Endodermal cell (in vitro differentiated cells): Measurements from ENCODE around the gene GALNT2. TPM values are rescaled to one million over a fixed set of nuclear protein-coding genes. Genes with fewer than 3 reads are reported as not detected.

Experiments used
- DNase-seq: peaks from one replicate; pipeline ENCODE4 v3.0.0-alpha.2; 2017
- H3K27ac ChIP-seq: 2 replicates; pipeline ENCODE4 v1.5.1; 2013; ENCODE audit warnings: mild to moderate bottlenecking, low read depth, low read length, moderate library complexity
- H3K27me3 ChIP-seq: 2 replicates; pipeline ENCODE4 v1.6.1; 2013; ENCODE audit warnings: mild to moderate bottlenecking, low read length, moderate library complexity; ENCODE audit not compliant: insufficient read depth, control insufficient read depth, poor library complexity, severe bottlenecking
- H3K36me3 ChIP-seq: 2 replicates; pipeline ENCODE4 v1.7.0; 2013; ENCODE audit warnings: mild to moderate bottlenecking, low read length, moderate library complexity; ENCODE audit not compliant: control insufficient read depth, insufficient read depth
- H3K4me1 ChIP-seq: one replicate; pipeline ENCODE4 v1.7.0; 2013; ENCODE audit warnings: low read length; ENCODE audit not compliant: control insufficient read depth, insufficient read depth
- H3K4me3 ChIP-seq: 2 replicates; pipeline ENCODE4 v1.5.1; 2013; ENCODE audit warnings: mild to moderate bottlenecking, low read length, moderate library complexity
- H3K9ac ChIP-seq: 2 replicates; pipeline ENCODE4 v1.6.1; 2013; ENCODE audit warnings: mild to moderate bottlenecking, low read length, moderate library complexity; ENCODE audit not compliant: poor library complexity, severe bottlenecking; ENCODE audit errors: extremely low read depth
- H3K9me3 ChIP-seq: 2 replicates; pipeline ENCODE4 v1.6.1; 2013; ENCODE audit warnings: mild to moderate bottlenecking, low read length, moderate library complexity; ENCODE audit not compliant: control insufficient read depth
- H3K27ac Mint-ChIP-seq: 2 replicates; pipeline ENCODE4 v1.8.0; 2020; ENCODE audit warnings: mixed read lengths
- H3K27me3 Mint-ChIP-seq: 2 replicates; pipeline ENCODE4 v1.8.0; 2021; ENCODE audit warnings: mild to moderate bottlenecking, mixed read lengths; ENCODE audit not compliant: insufficient read depth
- H3K36me3 Mint-ChIP-seq: 2 replicates; pipeline ENCODE4 v1.8.0; 2020; ENCODE audit warnings: low read depth, mixed read lengths
- H3K4me1 Mint-ChIP-seq: 2 replicates; pipeline ENCODE4 v1.8.0; 2020; ENCODE audit warnings: mixed read lengths
- H3K4me3 Mint-ChIP-seq: 2 replicates; pipeline ENCODE4 v1.8.0; 2020; ENCODE audit warnings: mild to moderate bottlenecking, moderate library complexity, mixed read lengths
- H3K9me3 Mint-ChIP-seq: 2 replicates; pipeline ENCODE4 v1.8.0; 2020; ENCODE audit warnings: mild to moderate bottlenecking, mixed read lengths
- WGBS, 2 experiments: methylation state at CpG; one replicate each; pipeline versions ENCODE4 v1.1.5 to v1.1.7; 2013; ENCODE audit warnings: missing lambda C conversion rate in 2 of 2, mixed read lengths in 1 of 2; ENCODE audit not compliant: insufficient coverage in 1 of 2, insufficient read length in 1 of 2; 5-methylcytosine and 5-hydroxymethylcytosine counted together
- total RNA-seq, 2 donors: library from RNA; stranded (reverse); fragmentation: NEBNext Ultra II Directional in 1 of 2; extraction: Animal tissue kit (Norgen Biotek cat#: 25700) in 1 of 2; gene quantifications; 2 replicates in 1 of 2; 3 replicates in 1 of 2; pipeline ENCODE4 v1.2.1, GENCODE V29; 2021
- TF ChIP-seq, protein P1 (sequence below): fragments of 200-600 bp; sonication (generic); conservative IDR thresholded peaks from 2 replicates; pipeline ENCODE4 v1.5.0; 2021; ENCODE audit warnings: antibody characterized with exemption, mild to moderate bottlenecking

The GALNT2 gene
- total RNA-seq, 2 donors from 2014 or later, result 41.6 to 63.5 TPM

DNA sequence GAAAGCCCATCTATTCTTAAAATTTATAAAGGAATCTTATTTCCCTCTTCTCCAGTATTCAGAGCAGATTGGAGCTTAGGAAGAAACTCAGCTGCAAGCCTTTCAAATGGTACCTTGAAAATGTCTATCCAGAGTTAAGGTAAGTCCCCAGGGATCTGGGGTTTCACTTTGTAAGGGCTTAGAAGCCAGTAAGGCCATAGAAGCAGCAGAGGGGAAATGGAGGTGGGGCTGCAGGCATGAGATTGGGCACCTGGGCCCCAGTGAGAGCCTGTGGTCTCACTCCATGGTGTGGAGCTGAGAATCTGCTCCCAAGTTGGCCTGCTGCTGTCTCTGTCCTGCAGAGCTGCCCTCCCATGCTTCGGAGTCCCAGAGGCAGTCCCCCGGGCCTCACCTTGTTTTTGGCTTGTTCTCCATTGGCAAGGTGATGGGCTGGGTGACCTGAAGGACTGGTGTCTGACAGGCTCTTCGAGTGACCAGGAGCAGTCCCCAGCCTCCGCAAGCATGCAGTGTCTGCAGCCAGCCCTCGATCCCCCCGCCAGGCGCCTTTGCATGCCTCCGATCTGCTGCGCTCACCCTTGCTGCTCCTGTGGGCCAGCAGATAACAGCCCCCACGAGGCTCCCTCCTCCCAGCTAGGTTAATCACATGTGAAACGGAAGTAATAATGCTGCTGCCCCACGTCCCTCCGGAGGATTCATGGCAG is 196.0 kb downstream of the GALNT2 start:
- Mint-ChIP-seq H3K27ac (no peak overlapping the region), H3K4me3 (no peak overlapping the region), H3K36me3 (peaks cover 43% of the 10 kb centered on the region), H3K27me3 (no peaks in the 10 kb centered on the region), H3K9me3 (peaks cover 8% of the 10 kb centered on the region), H3K4me1 (peaks cover 7% of the 10 kb centered on the region)
- peak; percentile 35 for DNase-seq
- TF ChIP-seq, protein P1, sequence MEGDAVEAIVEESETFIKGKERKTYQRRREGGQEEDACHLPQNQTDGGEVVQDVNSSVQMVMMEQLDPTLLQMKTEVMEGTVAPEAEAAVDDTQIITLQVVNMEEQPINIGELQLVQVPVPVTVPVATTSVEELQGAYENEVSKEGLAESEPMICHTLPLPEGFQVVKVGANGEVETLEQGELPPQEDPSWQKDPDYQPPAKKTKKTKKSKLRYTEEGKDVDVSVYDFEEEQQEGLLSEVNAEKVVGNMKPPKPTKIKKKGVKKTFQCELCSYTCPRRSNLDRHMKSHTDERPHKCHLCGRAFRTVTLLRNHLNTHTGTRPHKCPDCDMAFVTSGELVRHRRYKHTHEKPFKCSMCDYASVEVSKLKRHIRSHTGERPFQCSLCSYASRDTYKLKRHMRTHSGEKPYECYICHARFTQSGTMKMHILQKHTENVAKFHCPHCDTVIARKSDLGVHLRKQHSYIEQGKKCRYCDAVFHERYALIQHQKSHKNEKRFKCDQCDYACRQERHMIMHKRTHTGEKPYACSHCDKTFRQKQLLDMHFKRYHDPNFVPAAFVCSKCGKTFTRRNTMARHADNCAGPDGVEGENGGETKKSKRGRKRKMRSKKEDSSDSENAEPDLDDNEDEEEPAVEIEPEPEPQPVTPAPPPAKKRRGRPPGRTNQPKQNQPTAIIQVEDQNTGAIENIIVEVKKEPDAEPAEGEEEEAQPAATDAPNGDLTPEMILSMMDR, result no peak
- no peak overlapping the region for H3K4me3 ChIP-seq
- H3K27ac ChIP-seq, result no peak overlapping the region
- H3K27me3 ChIP-seq, result no peaks in the 10 kb centered on the region
- H3K4me1 ChIP-seq, result no peaks in the 10 kb centered on the region
- 91 to 95% methylated on average over 12 to 13 of the region's 13 CpGs for WGBS, 2 experiments
- H3K9me3 ChIP-seq, result peaks cover 8% of the 10 kb centered on the region
- H3K36me3 ChIP-seq, result peaks cover 19% of the 10 kb centered on the region
- H3K9ac ChIP-seq, result no peak overlapping the region

DNA sequence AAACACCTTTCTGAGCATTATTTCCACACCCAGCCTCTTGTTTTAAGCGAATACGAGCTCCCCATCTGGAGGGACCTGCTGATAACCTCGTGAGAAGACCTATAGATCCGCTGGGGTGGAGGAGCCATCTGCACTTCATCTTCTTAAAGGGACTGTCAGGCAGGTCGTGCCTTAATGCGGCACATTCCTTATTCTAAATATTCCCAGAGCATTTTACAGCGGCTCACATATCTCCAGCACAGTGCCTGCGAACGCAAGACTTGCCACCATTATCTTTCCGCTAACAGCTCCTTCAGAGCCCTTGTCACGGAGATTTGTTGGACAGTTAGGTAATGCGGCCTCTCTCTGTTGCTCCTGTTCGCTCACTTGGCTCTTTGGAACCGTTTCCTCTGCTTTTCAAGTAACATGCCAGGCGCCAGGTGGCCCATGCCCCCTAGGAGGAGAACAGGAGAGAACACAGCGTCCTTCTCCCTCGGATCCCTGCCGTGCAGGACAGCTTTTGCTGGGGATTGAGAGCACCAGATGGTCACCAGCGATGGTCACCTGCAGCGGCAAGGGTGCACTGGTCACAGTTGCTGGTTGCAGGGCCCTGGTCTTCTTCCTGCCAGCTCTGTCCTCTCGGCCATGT is 196.6 kb downstream of the GALNT2 start:
- 92 to 94% methylated on average over 19 to 21 of the region's 21 CpGs for WGBS, 2 experiments
- H3K4me3 Mint-ChIP-seq, result no peak overlapping the region
- TF ChIP-seq, protein P1, result no peak
- peaks cover 37% of the 10 kb centered on the region for H3K36me3 Mint-ChIP-seq
- H3K4me1 ChIP-seq, result no peaks in the 10 kb centered on the region
- H3K9ac ChIP-seq, result no peak overlapping the region
- no peak overlapping the region for H3K27ac ChIP-seq
- no peaks in the 10 kb centered on the region for H3K27me3 Mint-ChIP-seq
- H3K36me3 ChIP-seq, result peaks cover 19% of the 10 kb centered on the region
- H3K4me1 Mint-ChIP-seq, result peaks cover 8% of the 10 kb centered on the region
- no peaks in the 10 kb centered on the region for H3K27me3 ChIP-seq
- no peak overlapping the region for H3K4me3 ChIP-seq
- H3K27ac Mint-ChIP-seq, result no peak overlapping the region
- H3K9me3 ChIP-seq, result peaks cover 8% of the 10 kb centered on the region
- H3K9me3 Mint-ChIP-seq, result peaks cover 8% of the 10 kb centered on the region
- peak; percentile 31 for DNase-seq

DNA sequence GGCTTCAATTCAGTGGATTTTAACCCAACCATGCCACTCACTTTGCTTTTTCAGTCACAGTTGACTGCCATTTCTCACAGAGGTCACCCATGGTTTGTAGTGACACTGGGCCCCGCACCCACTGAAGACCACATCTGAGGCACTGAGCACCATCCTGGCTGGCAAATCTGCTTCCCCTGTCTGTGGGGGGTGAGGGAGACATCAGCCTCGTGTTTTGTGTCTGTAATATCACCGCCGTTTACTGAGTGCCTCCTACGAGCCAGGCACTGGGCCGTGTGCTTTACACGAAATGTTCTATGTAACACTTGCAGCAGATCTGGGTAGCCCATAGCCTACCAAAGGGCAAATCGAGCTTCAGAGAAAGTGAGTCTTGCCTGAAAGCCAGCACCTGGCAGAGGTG is 197.3 kb downstream of the GALNT2 start:
- Mint-ChIP-seq H3K27ac (no peak overlapping the region), H3K4me1 (peaks cover 9% of the 10 kb centered on the region), H3K27me3 (no peaks in the 10 kb centered on the region), H3K36me3 (peaks cover 30% of the 10 kb centered on the region), H3K4me3 (no peak overlapping the region), H3K9me3 (peaks cover 5% of the 10 kb centered on the region)
- TF ChIP-seq, protein P1, result no peak
- DNase-seq, result no peak
- no peak overlapping the region for H3K9ac ChIP-seq
- H3K4me1 ChIP-seq, result no peaks in the 10 kb centered on the region
- H3K4me3 ChIP-seq, result no peak overlapping the region
- H3K36me3 ChIP-seq, result peaks cover 18% of the 10 kb centered on the region
- WGBS, 2 experiments, result 80 to 92% methylated on average over 1 to 8 of the region's 8 CpGs
- H3K27me3 ChIP-seq, result no peaks in the 10 kb centered on the region
- peaks cover 4% of the 10 kb centered on the region for H3K9me3 ChIP-seq
- no peak overlapping the region for H3K27ac ChIP-seq
